IMR-90 (cell line): ENCODE results near the gene PITPNM3. TPM values are rescaled to one million over a fixed set of nuclear protein-coding genes. Genes with fewer than 3 reads are reported as not detected.

Experiments
- ATAC-seq: fragments of 200-7000 bp; cut with Tn5 transposase; 2 replicates; pipeline ENCODE4 v1.9.1; 2020; ENCODE audit warnings: low read depth, mild to moderate bottlenecking, moderate library complexity
- BruUV-seq: library from RNA; stranded (reverse); fragments of 400-500 nt; replicated peaks from 2 replicates; lab custom pipeline; 2021; lab: Mats Ljungman, UMichigan
- CTCF ChIA-PET: fragments of 300-600 bp; formaldehyde crosslinking; extraction: SDS; loops from one replicate; lab custom pipeline; 2021; ENCODE audit warnings: antibody characterized with exemption; lab: Yijun Ruan, JAX
- POLR2A ChIA-PET: fragments of 300-600 bp; sonication (Branson Sonifier 250); formaldehyde crosslinking; loops from one replicate; lab custom pipeline; 2022; ENCODE audit warnings: antibody characterized with exemption; ENCODE audit not compliant: unreplicated experiment; lab: Charles Lee
- DNase-seq: peaks from one replicate; pipeline ENCODE4 v3.0.0; 2013
- H2AFZ ChIP-seq: replicated peaks from 2 replicates; pipeline ENCODE3; 2013; ENCODE audit warnings: low read length, mild to moderate bottlenecking; ENCODE audit not compliant: poor library complexity
- H2AK5ac ChIP-seq: 2 replicates; pipeline ENCODE4 v1.6.1; 2013; ENCODE audit warnings: low read depth, low read length, inconsistent platforms
- H2AK9ac ChIP-seq: replicated peaks from 2 replicates; pipeline ENCODE3; 2013; ENCODE audit warnings: mild to moderate bottlenecking, low read depth, low read length, moderate library complexity; ENCODE audit not compliant: poor library complexity
- H2BK120ac ChIP-seq: 2 replicates; pipeline ENCODE4 v1.6.1; 2013; ENCODE audit warnings: low read depth, low read length, inconsistent platforms
- H2BK15ac ChIP-seq: 3 replicates; pipeline ENCODE4 v1.6.1; 2013; ENCODE audit warnings: low read depth, low read length, inconsistent platforms
- H2BK20ac ChIP-seq: 2 replicates; pipeline ENCODE4 v1.6.1; 2013; ENCODE audit warnings: low read depth, mild to moderate bottlenecking, inconsistent platforms, low read length, moderate library complexity
- H2BK5ac ChIP-seq: 2 replicates; pipeline ENCODE4 v1.6.1; 2013; ENCODE audit warnings: mild to moderate bottlenecking, low read depth, low read length, inconsistent platforms; ENCODE audit not compliant: poor library complexity, severe bottlenecking
- H3K14ac ChIP-seq: replicated peaks from 2 replicates; pipeline ENCODE4 v1.6.1; 2013; ENCODE audit warnings: low read depth, low read length, inconsistent platforms
- H3K18ac ChIP-seq: 2 replicates; pipeline ENCODE4 v1.6.1; 2013; ENCODE audit warnings: low read depth, low read length, control low read depth
- H3K23ac ChIP-seq: 2 replicates; pipeline ENCODE4 v1.6.1; 2013; ENCODE audit warnings: low read depth, low read length, inconsistent platforms
- H3K27ac ChIP-seq: 2 replicates; pipeline ENCODE4 v1.5.1; 2013; ENCODE audit warnings: mild to moderate bottlenecking, control low read depth, low read length; ENCODE audit not compliant: insufficient read depth
- H3K27me3 ChIP-seq: 2 replicates; pipeline ENCODE4 v1.6.1; 2013; ENCODE audit warnings: low read length; ENCODE audit not compliant: control insufficient read depth, insufficient read depth
- H3K36me3 ChIP-seq: 2 replicates; pipeline ENCODE4 v1.6.1; 2013; ENCODE audit warnings: low read length, mixed read lengths; ENCODE audit not compliant: control insufficient read depth, insufficient read depth
- H3K4ac ChIP-seq: 2 replicates; pipeline ENCODE4 v1.6.1; 2013; ENCODE audit warnings: low read depth, low read length, inconsistent platforms
- H3K4me1 ChIP-seq: 2 replicates; pipeline ENCODE4 v1.6.1; 2013; ENCODE audit warnings: low read length, mixed read lengths; ENCODE audit not compliant: control insufficient read depth, insufficient read depth
- H3K4me2 ChIP-seq: 2 replicates; pipeline ENCODE4 v1.6.1; 2013; ENCODE audit warnings: low read depth, mild to moderate bottlenecking, control low read depth, low read length, moderate library complexity
- H3K4me3 ChIP-seq: 2 replicates; pipeline ENCODE4 v1.5.1; 2013; ENCODE audit warnings: low read depth, mild to moderate bottlenecking, control low read depth, low read length, moderate library complexity; ENCODE audit not compliant: insufficient read depth
- H3K56ac ChIP-seq: 2 replicates; pipeline ENCODE4 v1.6.1; 2013; ENCODE audit warnings: low read length, inconsistent platforms; ENCODE audit not compliant: insufficient read depth; ENCODE audit errors: extremely low read depth
- H3K79me1 ChIP-seq, 2 experiments: 2 replicates each; pipeline ENCODE4 v1.6.1; 2013; ENCODE audit warnings: low read length in 2 of 2, inconsistent platforms in 1 of 2, low read depth in 1 of 2
- H3K9ac ChIP-seq: 2 replicates; pipeline ENCODE4 v1.6.1; 2013; ENCODE audit warnings: low read depth, low read length, control low read depth
- H3K9me1 ChIP-seq: 2 replicates; pipeline ENCODE4 v1.6.1; 2013; ENCODE audit warnings: low read length, inconsistent platforms; ENCODE audit not compliant: insufficient read depth
- H3K9me3 ChIP-seq: 2 replicates; pipeline ENCODE4 v1.6.1; 2013; ENCODE audit warnings: low read length; ENCODE audit not compliant: control insufficient read depth, insufficient read depth
- H4K20me1 ChIP-seq: 2 replicates; pipeline ENCODE4 v1.6.1; 2013; ENCODE audit warnings: low read length, inconsistent platforms; ENCODE audit not compliant: insufficient read depth
- H4K5ac ChIP-seq: 2 replicates; pipeline ENCODE4 v1.6.1; 2013; ENCODE audit warnings: mild to moderate bottlenecking, low read depth, low read length, control low read depth
- H4K8ac ChIP-seq, 2 experiments: 2 replicates each; pipeline ENCODE4 v1.6.1; 2013; ENCODE audit warnings: low read depth in 2 of 2, low read length in 2 of 2, control low read depth in 1 of 2, inconsistent platforms in 1 of 2
- H4K91ac ChIP-seq: 2 replicates; pipeline ENCODE4 v1.6.1; 2013; ENCODE audit warnings: low read depth, low read length, inconsistent platforms; ENCODE audit not compliant: insufficient read depth
- BHLHE40 ChIP-seq: fragments of 150-350 bp; IDR thresholded peaks from 2 replicates; pipeline ENCODE4 v1.6.1; 2016; ENCODE audit warnings: mild to moderate bottlenecking, low read depth, low read length
- CEBPB ChIP-seq: IDR thresholded peaks from 2 replicates; pipeline ENCODE4 v1.6.1; 2012; ENCODE audit warnings: low read depth, low read length, improper control_type of control experiment
- ELK1 ChIP-seq: fragments of 150-350 bp; IDR thresholded peaks from 2 replicates; pipeline ENCODE4 v1.6.1; 2016; ENCODE audit warnings: low read depth, mild to moderate bottlenecking, low read length, moderate library complexity, borderline replicate concordance
- FOS ChIP-seq: fragments of 150-350 bp; IDR thresholded peaks from 2 replicates; pipeline ENCODE4 v1.6.1; 2016; ENCODE audit warnings: low read depth, low read length
- MAZ ChIP-seq: IDR thresholded peaks from 2 replicates; pipeline ENCODE4 v1.6.1; 2012; ENCODE audit warnings: low read depth, mild to moderate bottlenecking, low read length, improper control_type of control experiment, moderate library complexity, borderline replicate concordance
- MXI1 ChIP-seq: IDR thresholded peaks from 2 replicates; pipeline ENCODE4 v1.6.1; 2012; ENCODE audit warnings: low read depth, mild to moderate bottlenecking, low read length, moderate library complexity, borderline replicate concordance
- POLR2A ChIP-seq: IDR thresholded peaks from 2 replicates; pipeline ENCODE4 v1.6.1; 2012; ENCODE audit warnings: mild to moderate bottlenecking, low read depth, low read length
- RAD21 ChIP-seq: IDR thresholded peaks from 2 replicates; pipeline ENCODE4 v1.6.1; 2012; ENCODE audit warnings: low read length, improper control_type of control experiment
- WGBS, 2 experiments: methylation state at CpG; one replicate each; pipeline versions ENCODE4 v1.1.5 to v1.1.7; 2013; ENCODE audit warnings: missing lambda C conversion rate in 2 of 2; ENCODE audit not compliant: insufficient read length in 1 of 2; ENCODE audit errors: extremely low coverage in 2 of 2; 5-methylcytosine and 5-hydroxymethylcytosine counted together
- dilution Hi-C: fragments of 300-500 bp; cut with HindIII; formaldehyde crosslinking; loops from one replicate; pipeline ENCODE4 v1.14.3; 2018; ENCODE audit warnings: low sequenced_read_pairs; ENCODE audit not compliant: unreplicated experiment
- in situ Hi-C: fragments of 300-500 bp; cut with MboI; formaldehyde crosslinking; loops from 3 replicates; pipeline ENCODE4 v1.14.3; 2019; ENCODE audit warnings: low sequenced_read_pairs, inconsistent platforms, mixed read lengths
- intact Hi-C: fragments of 100-400 bp; cut with micrococcal nuclease; formaldehyde crosslinking; loops from 2 replicates; pipeline ENCODE4 v1.10.0; 2022
- polyA plus RNA-seq, 3 experiments: library from polyadenylated mRNA; depleted of rRNA; stranded (reverse); fragments of >200 nt; gene quantifications; 2 replicates each; pipeline ENCODE4 v1.2.3, GENCODE V29; 2012; ENCODE audit warnings: low replicate concordance in 1 of 3
- total RNA-seq: library from RNA; depleted of rRNA; stranded (reverse); fragments of >200 nt; gene quantifications from 2 replicates; pipeline ENCODE4 v1.2.3, GENCODE V29; 2012
- TF ChIP-seq, protein P1 (sequence below): fragments of 150-350 bp; IDR thresholded peaks from 2 replicates; pipeline ENCODE4 v1.6.1; 2017; ENCODE audit warnings: mild to moderate bottlenecking, antibody characterized with exemption, low read length, low read depth

The PITPNM3 gene
- total and polyA plus RNA-seq, 2 of the 4 experiments (the other 2 are of a cell fraction): 0.54 to 1.7 TPM

- dilution Hi-C loops: no loop called here
- Histone ChIP-seq H2AK5ac (no peak overlapping the region), H3K4ac (no peak overlapping the region), H2BK15ac (no peak overlapping the region), H2BK20ac (no peak overlapping the region), H3K79me1 (no peaks in the 10 kb centered on the region), H3K23ac (no peak overlapping the region), H3K36me3 (no peaks in the 10 kb centered on the region), H3K27ac (no peak overlapping the region), H4K91ac (no peak overlapping the region), H3K56ac (no peak overlapping the region), H3K14ac (no peak overlapping the region), H3K18ac (no peak overlapping the region), H2BK5ac (no peak overlapping the region), H3K4me3 (no peak overlapping the region), H4K8ac (no peak overlapping the region), H2BK120ac (no peak overlapping the region), H3K4me1 (peaks cover 2% of the 10 kb centered on the region; the same call in 1 of the 2 replicates), H2AK9ac (no peak overlapping the region), H4K5ac (no peak overlapping the region), H3K9me1 (peaks cover 10% of the 10 kb centered on the region; the same call in 1 of the 2 replicates), H2AFZ (no peak overlapping the region), H3K9me3 (no peaks in the 10 kb centered on the region), H3K27me3 (no peaks in the 10 kb centered on the region), H3K9ac (no peak overlapping the region), H4K20me1 (no peaks in the 10 kb centered on the region), H3K4me2 (no peak overlapping the region)
- ChIA-PET CTCF (no interaction called here), POLR2A (no interaction called here)
- in situ Hi-C loops: no loop called here
- no peak for TF ChIP-seq ELK1
- TF ChIP-seq POLR2A: no peak
- no peak for TF ChIP-seq MAZ
- TF ChIP-seq, protein P1, sequence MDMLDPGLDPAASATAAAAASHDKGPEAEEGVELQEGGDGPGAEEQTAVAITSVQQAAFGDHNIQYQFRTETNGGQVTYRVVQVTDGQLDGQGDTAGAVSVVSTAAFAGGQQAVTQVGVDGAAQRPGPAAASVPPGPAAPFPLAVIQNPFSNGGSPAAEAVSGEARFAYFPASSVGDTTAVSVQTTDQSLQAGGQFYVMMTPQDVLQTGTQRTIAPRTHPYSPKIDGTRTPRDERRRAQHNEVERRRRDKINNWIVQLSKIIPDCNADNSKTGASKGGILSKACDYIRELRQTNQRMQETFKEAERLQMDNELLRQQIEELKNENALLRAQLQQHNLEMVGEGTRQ: no peak
- no peak for TF ChIP-seq MXI1
- TF ChIP-seq FOS: no peak
- no peak for TF ChIP-seq CEBPB
- TF ChIP-seq RAD21: no peak
- no peak for TF ChIP-seq BHLHE40
- ATAC-seq (no peak), DNase-seq (peak; percentile 27)
- WGBS, 2 experiments: 96% methylated on average over 3 of the region's 4 CpGs; no CpG with 5 or more reads in 1 of the 2 experiments
- intact Hi-C loops: no loop called here
- BruUV-seq: no TSS peak
Observed at GRCh38 chr17:6524520-6524919, 31.8 kb downstream of the PITPNM3 start.
